Measurements from ENCODE around the gene UTRN. TPM values are rescaled to one million over a fixed set of nuclear protein-coding genes. Genes with fewer than 3 reads are reported as not detected.
A peak's percentile ranks its signal among the peaks of the same experiment; 100 is the strongest.

UTRN gene
- total and polyA plus RNA-seq, 3 donors from 2014 or later, result 109 to 127 (median 118) TPM

DNA sequence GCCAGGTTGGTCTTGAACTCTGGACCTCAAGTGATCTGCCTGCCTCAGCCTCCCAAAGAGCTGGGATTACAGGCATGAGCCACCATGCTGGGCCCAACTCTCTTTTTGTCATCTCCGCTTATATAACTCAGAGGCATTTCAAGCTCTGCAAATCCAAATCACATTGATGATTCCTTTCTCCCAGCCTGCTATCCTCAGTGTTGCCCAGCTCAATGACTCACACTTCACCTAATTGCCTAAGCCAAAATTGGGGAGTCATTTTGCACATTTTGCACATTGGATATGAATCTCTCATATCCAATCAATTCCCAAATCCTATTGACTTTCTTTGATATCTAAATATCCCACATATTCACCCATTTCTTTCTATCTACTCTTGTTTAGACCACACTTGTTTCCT is 3.9 kb downstream of the UTRN start:
- no peak overlapping the region for H3K27ac ChIP-seq
- H3K36me3 ChIP-seq (ENCODE audit: low read depth, missing control alignments), result no peaks in the 10 kb centered on the region
- no peaks in the 10 kb centered on the region for H3K9me3 ChIP-seq
- no peak for DNase-seq
- TF ChIP-seq POLR2A (IDR thresholded peaks at IDR 0.05) (no peak), CTCF (IDR thresholded peaks at IDR 0.05) (no peak)
- 86 to 97% methylated on average over 1 of the region's 1 CpG for WGBS, 2 donors
- no peaks in the 10 kb centered on the region for H3K27me3 ChIP-seq
- no peaks in the 10 kb centered on the region for H3K4me1 ChIP-seq
- H3K4me3 ChIP-seq, result no peak overlapping the region
- intact Hi-C loops (cut with DNase I; ENCODE audit: low total_unique reads), result no loop called here

GRCh38 chr6:144292372-144292771 is 7.2 kb downstream of the UTRN start:
- intact Hi-C loops (cut with DNase I; ENCODE audit: low total_unique reads), result no loop called here
- no peak for DNase-seq
- Histone ChIP-seq H3K27me3 (no peaks in the 10 kb centered on the region), H3K36me3 (ENCODE audit: low read depth, missing control alignments) (no peaks in the 10 kb centered on the region), H3K27ac (no peak overlapping the region), H3K4me1 (peaks cover 11% of the 10 kb centered on the region), H3K9me3 (no peaks in the 10 kb centered on the region), H3K4me3 (no peak overlapping the region)
- 40 to 72% methylated on average over 3 of the region's 3 CpGs for WGBS, 2 donors
- no peak for TF ChIP-seq CTCF (IDR thresholded peaks at IDR 0.05)
- no peak for TF ChIP-seq POLR2A (IDR thresholded peaks at IDR 0.05)

- no peaks in the 10 kb centered on the region for H3K9me3 ChIP-seq
- TF ChIP-seq POLR2A (IDR thresholded peaks at IDR 0.05), result no peak
- no peak for TF ChIP-seq CTCF (IDR thresholded peaks at IDR 0.05)
- intact Hi-C loops (cut with DNase I; ENCODE audit: low total_unique reads), result no loop called here
- H3K27me3 ChIP-seq, result no peaks in the 10 kb centered on the region
- DNase-seq, result no peak
- peaks cover 13% of the 10 kb centered on the region for H3K4me1 ChIP-seq
- H3K4me3 ChIP-seq, result no peak overlapping the region
- H3K36me3 ChIP-seq (ENCODE audit: low read depth, missing control alignments), result no peaks in the 10 kb centered on the region
- H3K27ac ChIP-seq, result no peak overlapping the region
These were observed 8.9 kb downstream of the UTRN start for GRCh38 chr6:144294016-144294415.

DNA sequence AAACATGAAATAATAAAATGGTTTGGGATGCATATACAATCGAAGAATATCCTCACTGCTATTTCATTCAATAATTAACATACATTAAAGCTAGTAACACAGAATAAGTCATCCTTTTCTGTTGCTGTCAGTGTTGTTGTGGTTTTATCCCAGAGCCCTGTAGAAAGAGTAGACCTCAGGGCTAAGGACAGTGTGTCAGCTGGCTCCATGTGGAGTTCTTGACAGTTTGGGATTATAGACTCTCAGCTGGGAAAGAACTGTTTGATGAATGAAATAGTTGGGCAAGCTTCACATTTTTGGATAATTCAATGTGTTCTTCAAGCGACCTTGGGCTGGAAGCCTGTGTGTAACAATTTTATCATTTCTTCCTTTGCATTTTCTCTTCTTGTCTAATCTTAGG is 10.1 kb downstream of the UTRN start:
- WGBS, 2 donors, result 84 to 91% methylated on average over 2 of the region's 2 CpGs
- DNase-seq, result no peak
- Histone ChIP-seq H3K27ac (no peak overlapping the region), H3K27me3 (no peaks in the 10 kb centered on the region), H3K36me3 (ENCODE audit: low read depth, missing control alignments) (no peaks in the 10 kb centered on the region), H3K4me1 (peaks cover 13% of the 10 kb centered on the region), H3K4me3 (no peak overlapping the region), H3K9me3 (no peaks in the 10 kb centered on the region)
- TF ChIP-seq CTCF (IDR thresholded peaks at IDR 0.05) (no peak), POLR2A (IDR thresholded peaks at IDR 0.05) (no peak)
- intact Hi-C loops (cut with DNase I; ENCODE audit: low total_unique reads), result no loop called here

DNA sequence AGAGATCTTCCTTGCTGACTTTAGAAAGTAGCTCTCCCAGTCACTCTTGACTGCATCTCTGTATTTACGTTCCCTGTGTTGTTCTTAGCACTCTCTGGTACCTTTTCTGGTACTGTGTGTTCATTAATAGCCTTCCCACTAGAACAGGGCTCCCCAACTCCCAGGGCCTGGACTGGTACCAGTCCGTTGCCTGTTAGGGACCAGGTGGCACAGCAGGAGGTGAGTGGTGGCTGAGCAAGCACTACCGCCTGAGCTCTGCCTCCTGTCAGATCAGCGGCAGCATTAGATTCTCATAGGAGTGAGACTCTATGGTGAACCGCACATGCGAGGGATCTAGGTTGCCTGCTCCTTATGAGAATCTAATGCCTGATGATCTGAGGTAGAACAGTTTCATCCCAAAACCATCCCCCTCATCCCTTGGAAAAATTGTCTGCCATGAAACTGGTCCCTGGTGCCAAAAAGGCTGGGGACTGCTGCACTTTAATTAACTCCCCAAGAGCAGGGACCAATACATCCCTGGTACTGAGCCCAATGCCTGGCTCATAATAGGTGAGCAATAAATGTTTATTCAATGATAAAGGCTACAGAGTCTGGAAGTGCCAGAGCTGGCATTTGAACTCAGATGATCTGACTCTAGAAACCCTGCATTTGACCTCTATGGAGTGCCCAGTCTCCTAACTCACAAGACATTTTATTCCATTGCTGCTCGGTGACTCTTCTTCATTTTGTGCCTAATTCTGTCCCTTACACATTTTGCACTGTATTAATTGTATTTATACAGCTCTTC is 11.0 kb downstream of the UTRN start:
- peak overlapping the region; percentile 57 to 72 for H3K27ac ChIP-seq
- no peaks in the 10 kb centered on the region for H3K9me3 ChIP-seq
- H3K27me3 ChIP-seq, result no peaks in the 10 kb centered on the region
- 85 to 97% methylated on average over 6 to 7 of the region's 7 CpGs for WGBS, 2 donors
- H3K4me3 ChIP-seq, result no peak overlapping the region
- intact Hi-C loops (cut with DNase I; ENCODE audit: low total_unique reads), result no loop called here
- H3K36me3 ChIP-seq (ENCODE audit: low read depth, missing control alignments), result no peaks in the 10 kb centered on the region
- H3K4me1 ChIP-seq, result peaks cover 13% of the 10 kb centered on the region
- TF ChIP-seq POLR2A (IDR thresholded peaks at IDR 0.05) (no peak), CTCF (IDR thresholded peaks at IDR 0.05) (no peak)
- no peak for DNase-seq
